ENCODE measurements around the gene RPE65.

DNA sequence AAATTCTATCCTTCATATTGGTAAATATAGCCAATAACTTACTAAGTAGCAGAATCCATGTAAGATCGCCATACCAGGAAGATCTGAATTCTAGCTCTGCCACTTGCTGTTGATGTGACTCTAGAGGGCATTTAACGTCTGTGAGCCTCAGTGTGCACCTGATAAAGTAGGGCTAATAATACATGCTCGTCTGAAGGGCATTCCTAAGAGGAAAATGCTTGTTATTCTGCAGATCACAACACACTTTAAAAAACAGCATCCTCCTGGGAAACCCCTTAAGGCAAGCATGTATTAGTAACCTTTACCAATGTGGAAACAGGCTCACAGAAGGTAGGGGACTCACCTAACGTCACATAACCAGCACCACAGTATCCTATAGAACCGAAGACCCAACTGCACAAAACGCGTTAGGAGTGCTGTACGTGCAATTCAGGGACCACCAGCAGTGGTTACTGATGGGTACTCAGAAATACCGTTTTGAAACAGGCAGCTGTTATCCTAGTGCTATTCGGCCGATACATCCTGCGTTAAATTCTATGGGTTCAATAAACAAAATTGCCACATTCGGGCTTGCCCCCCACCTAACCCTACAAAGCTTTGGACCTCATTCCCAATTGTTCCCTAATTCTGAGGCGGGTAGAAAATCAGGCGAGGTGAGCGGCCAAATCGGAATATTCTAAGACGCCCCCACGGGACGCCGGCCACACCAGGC is 46.4 kb upstream of the RPE65 start:
- no peak for TF ChIP-seq EZH2 (IDR thresholded peaks at IDR 0.05)
- no peak for TF ChIP-seq POLR2AphosphoS5 (IDR thresholded peaks at IDR 0.05; ENCODE audit: borderline replicate concordance, low read depth, low read length)

All from SK-N-MC (cell line).